SK-N-SH treated with all-trans-retinoic acid at 6 μM for 48 hours (cell line): Measurements from ENCODE around the gene PHGDH.

Source experiments
- ATAC-seq: fragments of 200-7000 bp; cut with Tn5 transposase; 3 replicates; pipeline ENCODE4 v1.9.1; 2020; ENCODE audit warnings: mild to moderate bottlenecking, moderate library complexity
- ARNTL ChIP-seq: fragments of 450-650 bp; formaldehyde crosslinking; IDR thresholded peaks from 2 replicates; pipeline ENCODE4 v1.5.0; 2020; ENCODE audit warnings: low read depth, mild to moderate bottlenecking, moderate library complexity, borderline replicate concordance
- BACH2 ChIP-seq: fragments of 250-450 bp; sonication (Bioruptor Pico); IDR thresholded peaks from 2 replicates; pipeline ENCODE4 v1.9.0; 2021; ENCODE audit warnings: mild to moderate bottlenecking, borderline replicate concordance
- CREB5 ChIP-seq: fragments of 250-450 bp; sonication (Bioruptor Pico); IDR thresholded peaks from 2 replicates; pipeline ENCODE4 v1.5.1; 2020; ENCODE audit warnings: low read depth, mild to moderate bottlenecking, moderate library complexity
- CSDC2 ChIP-seq: fragments of 250-450 bp; sonication (Bioruptor Pico); IDR thresholded peaks from 2 replicates; pipeline ENCODE4 v1.5.0; 2020; ENCODE audit warnings: mild to moderate bottlenecking, moderate library complexity
- CSRNP3 ChIP-seq: fragments of 250-450 bp; sonication (Bioruptor Pico); IDR thresholded peaks from 2 replicates; pipeline ENCODE4 v1.5.1; 2021; ENCODE audit warnings: mild to moderate bottlenecking, moderate library complexity
- ESRRG ChIP-seq: fragments of 250-450 bp; sonication (Bioruptor Pico); IDR thresholded peaks from 2 replicates; pipeline ENCODE4 v1.6.1; 2021; ENCODE audit warnings: mild to moderate bottlenecking
- GLIS3 ChIP-seq: fragments of 250-450 bp; sonication (Bioruptor Pico); IDR thresholded peaks from 2 replicates; pipeline ENCODE4 v1.5.0; 2020; ENCODE audit warnings: mild to moderate bottlenecking, moderate library complexity
- ISL1 ChIP-seq: fragments of 250-450 bp; sonication (Bioruptor Pico); IDR thresholded peaks from 2 replicates; pipeline ENCODE4 v2.1.2; 2022; ENCODE audit warnings: mild to moderate bottlenecking, moderate library complexity
- OSR1 ChIP-seq: fragments of 250-450 bp; sonication (Bioruptor Pico); IDR thresholded peaks from 2 replicates; pipeline ENCODE4 v1.8.0; 2022; ENCODE audit warnings: moderate library complexity, mild to moderate bottlenecking, inconsistent platforms
- PATZ1 ChIP-seq: fragments of 250-450 bp; sonication (Bioruptor Pico); IDR thresholded peaks from 2 replicates; pipeline ENCODE4 v1.8.0; 2020; ENCODE audit warnings: mild to moderate bottlenecking, moderate library complexity, borderline replicate concordance
- POU6F1 ChIP-seq: fragments of 250-450 bp; sonication (Bioruptor Pico); IDR thresholded peaks from 2 replicates; pipeline ENCODE4 v1.8.0; 2021; ENCODE audit warnings: low read depth, mild to moderate bottlenecking, moderate library complexity, borderline replicate concordance
- PPARA ChIP-seq: fragments of 250-450 bp; sonication (Bioruptor Pico); IDR thresholded peaks from 2 replicates; pipeline ENCODE4 v1.5.0; 2020; ENCODE audit warnings: mild to moderate bottlenecking, borderline replicate concordance
- RARB ChIP-seq: fragments of 250-450 bp; sonication (Bioruptor Pico); IDR thresholded peaks from 2 replicates; pipeline ENCODE4 v1.8.0; 2021; ENCODE audit warnings: mild to moderate bottlenecking, moderate library complexity
- SNAI2 ChIP-seq: fragments of 250-450 bp; sonication (Bioruptor Pico); IDR thresholded peaks from 2 replicates; pipeline ENCODE4 v1.5.0; 2020; ENCODE audit warnings: mild to moderate bottlenecking, moderate library complexity
- TCF4 ChIP-seq: fragments of 250-450 bp; sonication (Bioruptor Pico); IDR thresholded peaks from 2 replicates; pipeline ENCODE4 v1.8.0; 2021; ENCODE audit warnings: mild to moderate bottlenecking, moderate library complexity, borderline replicate concordance
- TOX ChIP-seq: fragments of 250-450 bp; sonication (Bioruptor Pico); IDR thresholded peaks from 2 replicates; pipeline ENCODE4 v1.8.0; 2021; ENCODE audit warnings: mild to moderate bottlenecking, moderate library complexity, borderline replicate concordance
- TSHZ2 ChIP-seq: fragments of 250-450 bp; sonication (Bioruptor Pico); IDR thresholded peaks from 2 replicates; pipeline ENCODE4 v1.5.0; 2020; ENCODE audit warnings: mild to moderate bottlenecking, moderate library complexity
- ZFP3 ChIP-seq: fragments of 250-450 bp; sonication (Bioruptor Pico); IDR thresholded peaks from 2 replicates; pipeline ENCODE4 v1.5.0; 2020; ENCODE audit warnings: mild to moderate bottlenecking, moderate library complexity
- ZFP30 ChIP-seq: fragments of 450-650 bp; formaldehyde crosslinking; IDR thresholded peaks from 2 replicates; pipeline ENCODE4 v1.5.0; 2022; ENCODE audit warnings: mild to moderate bottlenecking, moderate library complexity
- ZNF565 ChIP-seq: fragments of 450-650 bp; formaldehyde crosslinking; conservative IDR thresholded peaks from 2 replicates; pipeline ENCODE4 v1.5.0; 2020; ENCODE audit warnings: low read depth, mild to moderate bottlenecking, moderate library complexity
- ZNF70 ChIP-seq: fragments of 450-650 bp; formaldehyde crosslinking; IDR thresholded peaks from 2 replicates; pipeline ENCODE4 v1.5.0; 2020; ENCODE audit warnings: mild to moderate bottlenecking, moderate library complexity
- ZNF8 ChIP-seq: fragments of 450-650 bp; formaldehyde crosslinking; IDR thresholded peaks from 2 replicates; pipeline ENCODE4 v1.5.0; 2020; ENCODE audit warnings: mild to moderate bottlenecking, moderate library complexity

Gene PHGDH

GRCh38 chr1:119718409-119718808, 6.7 kb downstream of the PHGDH start (continued):
- TF ChIP-seq TSHZ2 (CRISPR knock-in tag) (no peak), PPARA (CRISPR knock-in tag) (no peak)

GRCh38 chr1:119718972-119719371, 7.2 kb downstream of the PHGDH start:
- TF ChIP-seq PATZ1 (no peak), CSRNP3 (CRISPR knock-in tag) (no peak), OSR1 (CRISPR knock-in tag) (no peak), BACH2 (CRISPR knock-in tag) (no peak), GLIS3 (CRISPR knock-in tag) (no peak), ZNF8 (CRISPR knock-in tag) (no peak), TSHZ2 (CRISPR knock-in tag) (no peak), TOX (CRISPR knock-in tag) (no peak), POU6F1 (no peak), PPARA (CRISPR knock-in tag) (no peak), CSDC2 (CRISPR knock-in tag) (no peak), ESRRG (CRISPR knock-in tag) (no peak), CREB5 (CRISPR knock-in tag) (no peak), ISL1 (CRISPR knock-in tag) (no peak), ZFP3 (CRISPR knock-in tag) (no peak)
- TF ChIP-seq, all 23 proteins: peak for 0
- ATAC-seq: no peak

GRCh38 chr1:119720866-119721440, 9.2 kb downstream of the PHGDH start:
- ATAC-seq: no peak
- no peak for TF ChIP-seq POU6F1
- no peak for TF ChIP-seq SNAI2 (CRISPR knock-in tag)
- TF ChIP-seq CREB5 (CRISPR knock-in tag): no peak
- TF ChIP-seq PPARA (CRISPR knock-in tag): no peak
- TF ChIP-seq ZNF70 (CRISPR knock-in tag): no peak
- TF ChIP-seq ESRRG (CRISPR knock-in tag): no peak
- TF ChIP-seq ZNF565 (CRISPR knock-in tag): no peak
- TF ChIP-seq ARNTL (CRISPR knock-in tag): no peak
- TF ChIP-seq RARB (CRISPR knock-in tag): no peak
- TF ChIP-seq GLIS3 (CRISPR knock-in tag): no peak
- TF ChIP-seq ZFP30 (CRISPR knock-in tag): no peak
- no peak for TF ChIP-seq OSR1 (CRISPR knock-in tag)
- no peak for TF ChIP-seq BACH2 (CRISPR knock-in tag)
- TF ChIP-seq TCF4 (CRISPR knock-in tag): no peak
- TF ChIP-seq ISL1 (CRISPR knock-in tag): no peak
- TF ChIP-seq ZNF8 (CRISPR knock-in tag): no peak
